GM10248 (cell line): ENCODE data around the gene UPF1.
A peak's percentile ranks its signal among the peaks of the same experiment; 100 is the strongest.

Experiments
- CTCF ChIA-PET: fragments of 300-600 bp; sonication (Branson Sonifier 250); formaldehyde crosslinking; extraction: SDS; loops from one replicate; lab custom pipeline; 2021; ENCODE audit warnings: antibody characterized with exemption; lab: Yijun Ruan, JAX
- POLR2A ChIA-PET: fragments of 350-650 bp; sonication (Branson Sonifier 250); formaldehyde crosslinking; extraction: SDS; loops from one replicate; lab custom pipeline; 2020; ENCODE audit warnings: antibody characterized with exemption; lab: Yijun Ruan, JAX
- DNase-seq: peaks from one replicate; pipeline ENCODE4 v3.0.0; 2012; ENCODE audit errors: extremely low spot score
- CTCF ChIP-seq: IDR thresholded peaks from 2 replicates; pipeline ENCODE4 v1.5.1; 2012; ENCODE audit warnings: mild to moderate bottlenecking, low read depth; ENCODE audit errors: extremely low read depth, missing control alignments, control extremely low read depth

Gene UPF1

GRCh38 chr19:18817574-18817973 is 14.2 kb upstream of the UPF1 start:
- no peak for DNase-seq
- ChIA-PET POLR2A (no interaction called here), CTCF (no interaction called here)

GRCh38 chr19:18828786-18829185 is 3.0 kb upstream of the UPF1 start:
- CTCF ChIA-PET = interaction anchor here (12.3 kb wide), 1 partner anchor 17 kb away, joined by 158 read pairs; no protein-coding TSS in a partner anchor
- POLR2A ChIA-PET = interaction anchor here (0.6 kb wide), 1 partner anchor 26 kb away, joined by 3 read pairs; no protein-coding TSS in a partner anchor
- TF ChIP-seq CTCF = no peak
- DNase-seq = no peak

More at GRCh38 chr19:18817574-18817973, 14.2 kb upstream of the UPF1 start:
- TF ChIP-seq CTCF = no peak

DNA sequence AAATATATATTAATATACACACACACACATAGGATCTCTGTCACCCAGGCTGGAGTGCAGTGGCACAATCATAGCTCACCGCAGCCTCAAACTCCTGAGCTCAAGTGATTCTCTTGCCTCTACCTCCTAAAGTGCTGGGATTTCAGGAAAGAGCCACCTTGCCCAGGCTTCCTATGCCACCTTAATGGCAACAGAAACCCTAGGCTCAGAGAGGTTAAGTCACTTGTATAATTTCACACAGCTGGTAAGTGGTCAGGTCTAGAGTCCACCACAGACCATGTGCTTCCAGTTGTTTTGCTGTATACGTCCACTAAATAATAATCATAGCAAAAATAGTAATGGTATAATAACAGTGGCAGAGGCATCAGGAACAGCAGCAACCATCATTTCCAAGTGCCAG is 1.3 kb upstream of the UPF1 start:
- no peak for TF ChIP-seq CTCF
- POLR2A ChIA-PET = no interaction called here
- CTCF ChIA-PET = interaction anchor here (1.6 to 12.3 kb wide), 2 partner anchors 15 to 348 kb away, joined by 3 to 158 read pairs; no protein-coding TSS in a partner anchor

GRCh38 chr19:18832306-18833140 is 764 bp downstream of the UPF1 start:
- CTCF ChIA-PET = interaction anchor here (1.2 to 12.3 kb wide), 5 partner anchors 9 to 244 kb away, joined by 3 to 158 read pairs (median 8); partner anchors contain the start of gene REX1BD
- POLR2A ChIA-PET = interaction anchor here (0.6 to 0.8 kb wide), 2 partner anchors 11 to 543 kb away, joined by 3 to 6 read pairs; no protein-coding TSS in a partner anchor
- TF ChIP-seq CTCF = peak; percentile 12
- DNase-seq = no peak

More for the DNA sequence above, 1.3 kb upstream of the UPF1 start:
- no peak for DNase-seq

GRCh38 chr19:18833141-18833476 is 1.4 kb downstream of the UPF1 start:
- CTCF ChIA-PET = interaction anchor here (1.2 to 12.3 kb wide), 4 partner anchors 9 to 244 kb away, joined by 4 to 158 read pairs (median 8); partner anchors contain the start of gene REX1BD
- DNase-seq = no peak
- no peak for TF ChIP-seq CTCF
- POLR2A ChIA-PET = no interaction called here

DNA sequence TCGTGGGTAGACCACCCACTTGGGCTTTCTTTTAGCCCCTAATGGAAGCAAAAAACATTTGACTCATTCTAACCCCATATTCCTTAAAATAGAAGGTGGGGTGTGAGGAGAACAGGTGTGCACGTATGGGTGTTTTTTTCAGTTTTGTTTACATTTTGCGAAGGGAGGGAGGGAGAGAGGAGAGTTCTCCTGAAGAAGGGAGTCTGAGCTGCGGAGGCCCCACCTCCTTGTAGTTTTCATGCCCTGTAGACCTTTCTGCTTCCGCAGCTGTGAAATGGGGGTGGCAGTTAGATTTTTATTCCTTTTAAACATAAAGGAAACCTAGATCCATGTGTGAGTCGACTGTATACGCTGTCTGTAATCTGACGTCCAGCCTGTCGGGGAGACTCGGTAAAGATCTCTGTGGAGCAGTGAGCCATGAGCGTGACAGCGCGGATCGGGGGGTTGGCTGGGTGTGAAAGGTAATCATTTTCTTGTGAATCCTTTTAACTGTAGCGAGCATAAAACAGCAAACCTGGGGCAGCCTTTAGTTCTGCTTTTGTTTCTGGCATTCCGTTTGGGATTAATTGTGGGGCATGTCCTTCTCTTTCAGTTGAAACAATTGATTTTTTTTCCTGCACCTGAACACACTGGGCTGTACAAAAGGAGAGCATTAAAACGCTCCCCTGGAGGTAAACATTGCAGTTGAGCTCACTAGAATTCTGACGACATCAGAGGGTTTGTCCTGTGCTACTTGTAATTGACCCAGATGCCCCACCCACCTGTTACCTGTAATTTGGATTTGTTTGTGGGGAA is 2.3 kb downstream of the UPF1 start:
- ChIA-PET POLR2A (no interaction called here), CTCF (interaction anchor here (2.4 to 12.3 kb wide), 2 partner anchors 10 to 12 kb away, joined by 8 to 158 read pairs; no protein-coding TSS in a partner anchor)
- no peak for DNase-seq
- no peak for TF ChIP-seq CTCF
